Measurements from ENCODE around the gene SUPT3H.
"Not testable (repeated sequence)": the region's sequence is repeated elsewhere in the genome, so short reads cannot be mapped to it uniquely, and the experiment has no call there.

Gene SUPT3H

GRCh38 chr6:45253453-45253852 lies 124.3 kb downstream of the SUPT3H start:
- DNase-seq, result no peak

DNA sequence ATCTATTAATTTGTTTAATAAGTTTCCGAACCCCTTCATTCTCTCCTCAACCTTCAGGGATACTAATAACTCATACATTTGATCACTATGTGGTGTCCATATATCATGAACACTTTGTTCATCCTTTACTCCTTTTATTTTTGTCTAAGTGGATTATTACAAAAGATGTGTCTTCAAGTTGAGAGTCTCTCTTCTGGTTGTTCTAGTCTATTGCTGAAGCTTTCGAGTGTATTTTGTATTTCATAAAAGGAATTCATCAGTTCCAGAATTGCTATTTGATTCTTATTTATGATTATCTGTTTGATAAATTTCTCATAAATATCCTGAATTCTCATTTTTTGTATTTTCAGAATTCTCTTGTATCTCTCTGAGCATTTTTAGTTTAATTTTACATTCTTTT lies 146.1 kb downstream of the SUPT3H start:
- no peak for DNase-seq

GRCh38 chr6:45229416-45229815 lies 148.3 kb downstream of the SUPT3H start:
- no peak for DNase-seq

- DNase-seq, result no peak
Observed at GRCh38 chr6:45226081-45226480, 151.7 kb downstream of the SUPT3H start.

DNA sequence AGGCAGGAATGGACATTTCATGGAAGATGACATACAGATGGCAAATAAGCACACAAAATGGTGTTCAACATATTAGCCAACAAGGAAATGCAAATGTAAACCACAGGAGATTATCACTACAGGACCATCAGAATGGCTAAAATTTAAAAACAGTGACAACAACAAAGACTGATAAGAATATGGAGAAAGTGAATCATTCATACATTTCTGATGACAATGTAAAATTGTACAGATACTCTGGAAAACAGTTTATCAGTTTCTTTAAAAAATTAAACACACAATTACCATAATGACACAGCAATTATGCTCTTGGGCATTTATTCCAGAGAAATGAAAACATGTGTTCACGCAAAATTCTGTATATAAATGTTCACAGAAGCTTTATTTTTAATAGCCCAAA lies 155.4 kb downstream of the SUPT3H start:
- no peak for DNase-seq

DNA sequence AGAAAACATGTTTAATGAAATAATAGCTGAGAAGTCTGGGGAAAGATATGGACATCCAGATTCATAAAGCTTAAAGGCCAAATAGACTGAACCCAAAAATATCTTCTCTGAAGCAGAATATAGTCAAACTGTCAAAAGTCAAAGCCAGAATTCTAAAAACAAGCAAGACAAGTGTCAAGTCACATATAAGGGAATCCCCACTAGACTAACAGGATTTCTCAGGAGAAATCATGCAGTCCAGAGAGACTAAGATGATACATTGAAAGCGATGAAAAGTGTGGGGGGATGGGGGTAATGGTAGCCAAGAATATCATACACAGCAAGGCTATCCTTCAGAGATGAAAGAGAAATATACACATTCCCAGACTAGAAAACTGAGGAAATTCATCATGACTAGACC lies 162.0 kb downstream of the SUPT3H start:
- no peak for DNase-seq

DNA sequence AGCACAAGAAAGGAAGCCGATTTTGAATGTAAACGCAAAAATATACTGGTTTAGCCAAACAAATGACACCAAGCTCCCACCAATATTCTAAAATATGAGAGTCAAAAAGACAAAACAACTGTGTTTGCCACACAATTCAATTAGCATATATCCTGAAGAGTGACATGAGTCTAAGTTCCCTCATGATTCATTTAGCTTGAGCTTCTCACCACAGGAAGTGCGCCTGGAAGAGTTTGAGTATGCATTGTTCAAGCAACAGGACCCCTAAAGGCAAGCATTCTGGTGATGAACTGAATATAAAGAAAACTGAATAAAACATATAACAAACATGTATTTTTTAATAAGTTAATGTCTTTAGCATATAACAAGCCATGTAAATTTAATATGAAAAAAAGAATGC lies 164.8 kb downstream of the SUPT3H start:
- no peak for DNase-seq

- no peak for DNase-seq
Observed at GRCh38 chr6:45209762-45210161, 168.0 kb downstream of the SUPT3H start.

DNA sequence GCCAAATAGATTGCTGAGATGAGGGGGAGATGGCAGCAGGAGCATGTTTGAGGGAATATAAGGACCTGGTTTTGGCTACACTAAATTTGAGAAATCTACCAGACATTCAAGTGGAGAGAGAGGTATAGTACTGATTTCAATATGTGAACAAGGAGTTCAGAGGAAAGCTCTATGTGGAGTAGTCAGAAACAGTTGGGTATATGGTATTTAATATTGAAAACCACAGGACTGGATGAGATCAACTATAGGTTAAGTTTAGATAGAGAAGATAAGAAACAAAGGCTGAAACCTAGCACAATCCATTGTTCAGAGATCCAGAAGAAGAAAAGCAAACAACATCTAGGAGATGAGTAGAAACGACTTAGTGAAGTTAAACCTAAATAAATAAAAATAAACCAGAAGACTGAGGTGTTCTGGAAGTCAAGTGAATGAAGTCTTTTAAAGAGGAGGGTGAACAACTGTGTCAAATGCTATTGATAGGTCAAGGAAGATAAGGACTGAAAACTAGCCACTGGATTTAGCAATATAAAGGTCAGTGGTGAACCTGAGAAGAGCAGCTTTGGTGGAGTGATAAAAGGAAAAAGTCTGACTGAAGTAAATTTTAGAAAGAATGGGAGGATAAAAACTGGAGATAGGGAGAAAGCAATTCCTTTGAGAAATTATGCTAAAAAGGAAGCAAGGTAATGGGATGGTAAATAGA lies 170.8 kb downstream of the SUPT3H start:
- DNase-seq, result no peak

DNA sequence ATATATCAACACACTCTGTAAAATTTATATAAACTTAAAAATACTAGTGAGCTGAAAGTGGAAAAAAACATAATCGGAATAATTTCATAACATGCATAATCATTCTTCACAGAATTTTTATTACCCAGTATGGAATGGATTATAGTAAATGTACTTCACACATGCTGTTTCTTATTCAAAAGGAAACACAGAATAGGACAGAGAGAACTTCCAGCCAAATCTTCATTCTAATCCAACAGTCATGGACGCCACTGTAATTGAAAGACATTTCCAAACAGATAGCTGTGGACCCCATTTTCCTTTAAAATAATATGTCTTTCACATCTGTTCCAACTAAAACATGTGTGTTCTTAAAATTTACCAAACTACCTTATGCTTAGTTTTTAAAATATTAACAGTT lies 176.2 kb downstream of the SUPT3H start:
- DNase-seq, result no peak

DNA sequence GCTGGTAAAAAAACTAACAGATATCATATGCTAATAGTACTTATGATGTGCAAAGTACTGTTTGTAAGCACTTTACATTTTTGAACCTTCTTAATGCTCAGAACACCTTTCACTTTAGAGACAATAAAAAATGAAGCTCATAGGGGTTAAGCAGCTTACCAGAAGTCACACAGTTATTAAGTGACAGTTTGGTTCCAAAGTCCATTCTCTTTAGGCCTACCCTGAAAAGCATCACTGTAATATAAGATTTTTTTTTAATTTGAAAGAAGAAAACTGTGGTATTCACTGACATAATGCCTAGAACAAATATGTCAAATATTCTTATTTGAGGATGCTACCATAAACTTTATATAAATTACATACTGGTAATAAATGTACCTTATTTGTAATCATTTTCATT lies 177.2 kb downstream of the SUPT3H start:
- DNase-seq, result no peak

GRCh38 chr6:45199554-45199953 lies 178.2 kb downstream of the SUPT3H start:
- no peak for DNase-seq

DNA sequence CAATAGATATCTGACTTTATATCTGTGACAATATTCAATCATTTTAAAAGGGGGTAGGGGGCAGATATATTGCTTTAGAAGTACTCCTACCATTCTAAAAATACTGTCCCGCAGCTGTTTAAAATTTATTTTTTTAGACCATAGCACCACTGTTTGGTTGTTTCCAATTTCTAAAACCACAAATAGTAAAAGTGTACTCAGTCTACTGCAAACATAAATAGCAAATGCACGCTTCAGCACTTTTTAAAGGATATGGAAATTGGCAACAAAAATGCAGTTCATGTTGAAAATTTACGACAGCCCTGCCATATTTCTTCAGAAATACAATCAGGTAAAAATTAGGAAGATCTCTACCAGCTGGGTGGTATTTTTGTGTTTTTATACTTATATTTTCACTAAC lies 181.6 kb downstream of the SUPT3H start:
- no peak for DNase-seq

DNA sequence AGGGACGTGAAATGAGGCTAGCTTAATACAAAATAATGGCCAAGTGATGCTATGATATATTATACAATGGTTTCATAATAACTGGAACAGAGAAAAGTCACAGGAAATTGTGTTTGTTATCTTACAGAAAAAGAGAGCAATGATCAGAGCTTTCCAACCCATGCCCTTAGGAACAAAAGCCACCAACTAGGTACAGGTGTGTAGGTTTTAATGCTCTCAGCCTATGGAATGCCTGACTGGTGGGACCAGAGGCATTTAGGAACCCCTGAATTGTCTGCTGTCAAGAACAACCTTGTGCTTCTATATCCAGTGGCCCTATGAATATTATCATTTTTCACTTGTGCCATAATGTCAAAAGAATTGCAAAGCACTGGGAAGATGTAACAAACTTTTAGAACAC lies 182.6 kb downstream of the SUPT3H start:
- DNase-seq, result no peak

- no peak for DNase-seq
Observed at GRCh38 chr6:45192556-45192955, 185.2 kb downstream of the SUPT3H start.

- DNase-seq, result no peak
Observed at GRCh38 chr6:45191414-45191813, 186.3 kb downstream of the SUPT3H start.

DNA sequence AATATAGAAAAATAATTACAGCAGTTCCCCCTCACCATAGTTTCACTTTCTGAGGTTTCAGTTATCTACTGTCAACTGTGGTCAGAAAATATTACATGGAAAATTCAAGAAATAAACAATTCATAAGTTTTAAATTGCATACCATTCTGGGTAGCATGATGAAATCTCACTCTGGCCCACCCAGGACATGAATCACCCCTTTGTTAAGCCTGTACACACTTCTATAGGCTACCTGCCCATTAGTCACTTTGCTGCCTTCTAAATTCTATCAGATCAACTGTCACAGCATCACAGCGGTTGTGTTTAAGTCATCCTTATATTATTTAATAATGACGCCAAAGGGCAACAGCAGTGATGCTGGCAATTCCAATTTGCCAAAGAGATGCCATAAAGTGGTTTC lies 189.9 kb downstream of the SUPT3H start:
- peak; percentile 2 for DNase-seq

DNA sequence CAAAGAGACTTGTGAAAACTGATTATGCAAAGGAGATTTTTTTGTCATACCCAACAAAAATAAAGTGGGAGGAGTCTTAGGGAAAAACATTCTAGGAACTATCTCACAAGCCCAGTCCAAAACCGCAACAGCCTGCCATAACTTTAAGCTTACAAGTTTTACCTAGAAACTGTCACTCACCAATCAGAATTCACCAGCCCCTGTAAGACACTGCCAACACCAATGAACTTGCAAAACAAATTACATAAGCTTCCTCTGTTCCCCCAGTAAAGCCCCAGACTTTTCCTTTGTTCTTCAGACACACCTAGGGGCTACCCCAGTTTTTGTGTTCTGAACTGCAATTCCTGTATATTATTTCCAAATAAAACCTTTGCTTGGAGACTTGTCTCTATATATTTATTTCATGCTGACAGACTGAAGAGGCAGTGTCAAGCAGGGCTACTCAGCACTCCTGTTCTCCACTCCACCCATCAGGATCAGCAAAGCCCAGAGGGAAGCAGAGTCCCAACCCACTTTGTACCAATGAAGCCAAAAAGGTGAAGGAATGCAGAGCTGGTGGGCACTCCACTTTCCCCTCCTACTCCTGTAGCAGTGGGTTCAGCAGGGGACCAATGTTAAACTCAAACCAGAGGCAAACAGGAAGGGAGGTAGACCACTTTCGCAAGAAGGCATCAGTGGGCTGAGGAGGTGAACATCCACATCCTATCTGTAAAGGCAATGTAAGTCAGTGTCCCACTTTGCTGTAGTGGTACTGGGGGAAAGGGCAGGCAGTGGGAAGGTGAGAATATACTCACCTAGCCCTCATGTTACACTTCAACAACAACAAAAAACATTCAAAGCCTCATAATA lies 192.1 kb downstream of the SUPT3H start:
- no peak for DNase-seq

- no peak for DNase-seq
Observed at GRCh38 chr6:45184937-45185336, 192.8 kb downstream of the SUPT3H start.

DNA sequence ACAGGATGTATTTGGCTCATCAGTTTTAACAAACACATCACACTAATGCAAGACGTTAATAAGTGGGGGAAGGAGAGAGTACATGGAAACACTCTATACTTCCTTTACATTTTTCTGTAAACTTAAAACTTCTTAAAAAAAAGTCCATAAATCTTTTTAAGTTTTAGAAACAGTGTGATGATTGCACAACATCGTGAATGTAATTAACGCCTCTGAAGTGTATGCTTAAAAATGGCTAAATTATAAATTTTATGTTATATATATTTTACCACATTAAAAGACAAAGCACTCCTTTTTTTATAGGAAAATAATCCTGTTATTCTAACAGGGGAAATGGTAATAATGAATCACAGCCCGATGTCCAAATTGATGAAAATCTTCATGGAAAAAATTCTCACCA lies 193.7 kb downstream of the SUPT3H start:
- DNase-seq, result no peak

- DNase-seq, result not testable (repeated sequence)
Observed at GRCh38 chr6:45176373-45176772, 201.4 kb downstream of the SUPT3H start.

GRCh38 chr6:45175272-45175671 lies 202.5 kb downstream of the SUPT3H start:
- no peak for DNase-seq

GRCh38 chr6:45174045-45174444 lies 203.7 kb downstream of the SUPT3H start:
- DNase-seq, result no peak

DNA sequence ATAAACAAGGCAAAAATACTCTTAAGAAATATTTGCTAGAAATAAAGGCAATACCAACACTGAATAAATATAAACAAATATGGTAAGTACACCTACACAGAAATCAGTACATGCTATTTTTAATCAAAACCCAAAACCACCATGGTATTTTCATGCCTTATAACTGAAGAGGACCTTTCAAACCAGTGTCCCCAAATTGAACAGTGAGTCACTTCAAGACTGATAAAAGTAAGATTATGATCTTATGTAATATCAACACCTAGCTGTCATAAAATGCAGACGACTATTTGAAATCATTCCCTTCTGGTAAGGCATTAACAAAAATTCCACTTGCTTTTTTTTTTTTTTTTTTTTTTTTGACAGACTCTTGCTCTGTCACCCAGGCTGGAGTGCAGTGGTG lies 206.4 kb downstream of the SUPT3H start:
- no peak for DNase-seq

- no peak for DNase-seq
Observed at GRCh38 chr6:45170309-45170708, 207.4 kb downstream of the SUPT3H start.

Data from amniotic stem cell (primary cell).